GM12874 (cell line): ENCODE data around the gene TRIO.

Experiments used
- TF ChIP-seq, protein P1 (sequence below): IDR thresholded peaks from 2 replicates; pipeline ENCODE4 v1.5.1; 2011; ENCODE audit warnings: low read depth, mild to moderate bottlenecking, control low read depth, low read length, moderate library complexity; ENCODE audit not compliant: insufficient read depth

The TRIO gene

GRCh38 chr5:14351845-14352712 is 208.9 kb downstream of the TRIO start:
- TF ChIP-seq, protein P1, sequence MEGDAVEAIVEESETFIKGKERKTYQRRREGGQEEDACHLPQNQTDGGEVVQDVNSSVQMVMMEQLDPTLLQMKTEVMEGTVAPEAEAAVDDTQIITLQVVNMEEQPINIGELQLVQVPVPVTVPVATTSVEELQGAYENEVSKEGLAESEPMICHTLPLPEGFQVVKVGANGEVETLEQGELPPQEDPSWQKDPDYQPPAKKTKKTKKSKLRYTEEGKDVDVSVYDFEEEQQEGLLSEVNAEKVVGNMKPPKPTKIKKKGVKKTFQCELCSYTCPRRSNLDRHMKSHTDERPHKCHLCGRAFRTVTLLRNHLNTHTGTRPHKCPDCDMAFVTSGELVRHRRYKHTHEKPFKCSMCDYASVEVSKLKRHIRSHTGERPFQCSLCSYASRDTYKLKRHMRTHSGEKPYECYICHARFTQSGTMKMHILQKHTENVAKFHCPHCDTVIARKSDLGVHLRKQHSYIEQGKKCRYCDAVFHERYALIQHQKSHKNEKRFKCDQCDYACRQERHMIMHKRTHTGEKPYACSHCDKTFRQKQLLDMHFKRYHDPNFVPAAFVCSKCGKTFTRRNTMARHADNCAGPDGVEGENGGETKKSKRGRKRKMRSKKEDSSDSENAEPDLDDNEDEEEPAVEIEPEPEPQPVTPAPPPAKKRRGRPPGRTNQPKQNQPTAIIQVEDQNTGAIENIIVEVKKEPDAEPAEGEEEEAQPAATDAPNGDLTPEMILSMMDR: peak; percentile 96

DNA sequence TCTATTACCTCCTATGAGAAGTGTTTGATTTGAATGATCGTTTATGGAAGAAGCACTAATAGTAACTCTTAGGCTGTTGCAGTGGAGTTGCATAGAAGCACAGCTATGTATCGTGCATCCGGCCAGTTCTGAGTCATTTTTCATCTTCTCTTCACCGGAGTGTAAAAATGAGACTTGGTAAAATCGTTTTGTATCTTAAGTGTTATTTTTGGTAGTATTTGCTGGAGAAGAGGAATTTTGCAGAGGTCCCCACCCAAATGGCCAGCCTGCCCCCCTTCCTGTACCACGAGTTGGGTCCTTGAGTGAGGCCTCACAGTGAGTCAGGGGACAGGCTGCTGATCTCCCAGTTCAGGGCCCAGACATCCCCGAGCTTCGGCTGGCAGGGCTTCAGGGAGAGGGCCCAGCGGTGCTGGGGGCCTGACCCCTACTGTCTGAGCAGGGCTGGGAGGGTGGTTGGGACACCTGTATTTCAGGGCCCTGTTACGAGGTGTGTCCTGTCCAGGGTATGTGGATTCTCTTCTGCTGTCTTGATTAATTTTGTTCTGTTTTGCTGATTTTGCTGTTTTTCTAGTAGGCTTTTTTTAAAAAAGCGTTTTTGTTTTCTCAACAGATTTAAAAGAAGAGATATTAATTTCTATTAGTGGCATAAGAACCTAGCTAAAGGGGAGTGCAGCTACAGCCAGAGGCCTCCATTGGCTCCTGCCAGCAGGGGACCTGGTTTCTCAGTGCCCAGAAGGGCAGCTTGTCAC is 210.8 kb downstream of the TRIO start:
- TF ChIP-seq, protein P1: no peak

- TF ChIP-seq, protein P1: no peak
Observed at GRCh38 chr5:14355391-14355790, 212.2 kb downstream of the TRIO start.

DNA sequence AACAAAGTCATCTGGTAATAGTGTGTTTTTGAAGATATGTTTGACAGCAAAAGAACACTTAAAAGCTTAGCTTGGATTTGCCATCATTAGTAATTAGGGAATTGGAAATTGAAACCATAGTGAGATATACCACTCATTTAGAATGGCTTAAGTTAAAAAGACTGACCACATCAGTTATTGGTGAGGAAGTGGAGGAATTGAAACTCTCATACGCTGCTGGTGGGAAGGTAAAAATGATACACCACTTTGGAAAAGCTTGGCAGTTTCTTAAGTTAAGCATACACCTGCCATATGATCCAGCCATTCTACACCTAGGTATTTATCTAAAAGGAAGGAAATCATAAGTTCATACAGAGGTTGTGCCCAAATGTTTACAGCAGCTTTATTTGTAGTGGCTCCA is 213.2 kb downstream of the TRIO start:
- TF ChIP-seq, protein P1: no peak

DNA sequence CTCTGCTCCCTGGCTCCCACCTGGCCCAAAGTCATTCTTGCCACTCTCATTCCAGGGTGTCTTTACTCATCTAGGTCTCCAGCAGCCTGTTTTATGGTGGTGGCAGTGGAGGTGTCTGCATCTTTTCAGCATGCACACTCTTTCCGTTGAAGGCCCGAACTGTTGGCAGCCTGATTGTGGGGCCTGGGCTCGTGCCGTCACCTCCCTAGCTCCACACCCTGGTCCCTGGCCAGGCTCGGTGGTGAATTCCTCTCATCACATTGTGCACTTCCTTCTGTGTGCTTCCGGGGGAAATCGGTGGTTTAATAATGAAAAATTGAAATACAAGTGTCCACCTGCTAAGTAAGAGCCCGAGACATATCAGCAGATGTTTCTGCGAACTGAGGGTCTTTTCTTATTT is 214.3 kb downstream of the TRIO start:
- TF ChIP-seq, protein P1: no peak

DNA sequence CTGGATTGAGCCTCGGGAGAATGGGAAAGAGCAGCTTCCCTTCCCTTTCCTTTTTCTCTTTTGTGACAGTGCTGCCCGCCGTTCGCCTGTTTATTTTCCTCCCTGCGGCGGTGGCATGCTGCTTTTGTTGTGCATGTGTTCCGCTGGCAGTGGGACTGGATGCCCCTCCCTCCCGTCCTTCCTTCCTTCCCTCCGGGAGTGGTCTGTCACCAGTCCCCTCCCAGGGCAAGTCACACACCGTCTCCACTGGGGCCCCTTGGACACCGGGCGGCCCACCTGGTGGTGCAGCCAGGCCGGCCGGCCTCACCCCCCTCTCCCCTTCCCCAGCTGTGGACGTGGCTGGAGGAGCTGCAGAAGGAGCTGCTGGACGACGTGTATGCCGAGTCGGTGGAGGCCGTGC is 214.7 kb downstream of the TRIO start:
- TF ChIP-seq, protein P1: no peak

DNA sequence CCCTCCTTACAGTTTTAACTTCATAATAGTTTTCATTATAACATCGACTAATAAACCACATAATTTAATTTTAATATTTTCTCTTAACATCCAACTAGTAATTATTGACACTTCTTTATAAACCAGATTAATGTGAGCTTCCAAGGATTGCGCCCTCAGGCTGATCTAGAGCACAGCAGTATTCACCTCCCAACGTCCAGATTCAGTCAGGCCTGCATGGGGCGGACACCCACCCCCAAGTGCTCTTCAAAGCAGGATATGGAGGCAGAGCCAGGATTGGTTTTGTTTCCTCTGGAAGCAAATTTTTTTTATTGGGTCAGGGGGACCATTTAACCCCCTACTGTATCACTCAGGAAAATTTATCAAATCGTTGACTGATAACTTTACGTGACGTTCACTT is 215.4 kb downstream of the TRIO start:
- TF ChIP-seq, protein P1: no peak
